HepG2 (cell line): ENCODE results near the gene GBGT1. TPM values are rescaled to one million over a fixed set of nuclear protein-coding genes. Genes with fewer than 3 reads are reported as not detected.

Experiments
- EEA1 ChIP-seq: sonication (generic); formaldehyde crosslinking; IDR thresholded peaks from 2 replicates; pipeline ENCODE4 v1.5.1; 2020; ENCODE audit warnings: mild to moderate bottlenecking, missing genetic modification reagents, borderline replicate concordance
- ELF1 ChIP-seq: sonication (generic); formaldehyde crosslinking; IDR thresholded peaks from 2 replicates; pipeline ENCODE4 v1.4.0; 2020; ENCODE audit warnings: missing genetic modification reagents
- FOXA1 ChIP-seq, 2 experiments: fragments of 450-650 bp in 1 of 2; sonication (generic) in 1 of 2; formaldehyde crosslinking in 1 of 2; IDR thresholded peaks; 2 replicates each; pipeline versions ENCODE4 v1.4.0 to v1.6.1; 2016 to 2020; ENCODE audit warnings: missing genetic modification reagents in 1 of 2
- FOXK1 ChIP-seq: sonication (generic); formaldehyde crosslinking; IDR thresholded peaks from 2 replicates; pipeline ENCODE4 v1.4.0; 2020; ENCODE audit warnings: low read depth, missing genetic modification reagents, borderline replicate concordance
- ISL2 ChIP-seq: sonication (generic); formaldehyde crosslinking; IDR thresholded peaks from 2 replicates; pipeline ENCODE4 v1.5.0; 2020; ENCODE audit warnings: missing genetic modification reagents
- JDP2 ChIP-seq: sonication (generic); formaldehyde crosslinking; IDR thresholded peaks from 2 replicates; pipeline ENCODE4 v1.8.1; 2022; ENCODE audit warnings: missing genetic modification reagents, borderline replicate concordance
- MEIS2 ChIP-seq: sonication (generic); formaldehyde crosslinking; IDR thresholded peaks from 2 replicates; pipeline ENCODE4 v1.9.0; 2021; ENCODE audit warnings: mild to moderate bottlenecking, missing genetic modification reagents
- SPEN ChIP-seq: sonication (generic); formaldehyde crosslinking; IDR thresholded peaks from 2 replicates; pipeline ENCODE4 v1.5.1; 2020; ENCODE audit warnings: low read depth, mild to moderate bottlenecking, missing genetic modification reagents
- STAG1 ChIP-seq: sonication (generic); formaldehyde crosslinking; IDR thresholded peaks from 2 replicates; pipeline ENCODE4 v1.4.0; 2020; ENCODE audit warnings: missing genetic modification reagents
- TCF12 ChIP-seq, 2 experiments: fragments of 450-650 bp in 1 of 2; sonication (generic) in 1 of 2; formaldehyde crosslinking in 1 of 2; IDR thresholded peaks; 2 replicates each; pipeline versions ENCODE4 v1.6.1 to v1.8.0; 2017 to 2022; ENCODE audit warnings: antibody characterized with exemption in 1 of 2, mild to moderate bottlenecking in 1 of 2, missing genetic modification reagents in 1 of 2, moderate library complexity in 1 of 2
- YEATS2 ChIP-seq: sonication (generic); formaldehyde crosslinking; IDR thresholded peaks from 2 replicates; pipeline ENCODE4 v1.4.0; 2020; ENCODE audit warnings: missing genetic modification reagents, borderline replicate concordance
- ZFP41 ChIP-seq: sonication (generic); formaldehyde crosslinking; IDR thresholded peaks from 2 replicates; pipeline ENCODE4 v1.4.0; 2020; ENCODE audit warnings: mild to moderate bottlenecking, missing genetic modification reagents, borderline replicate concordance
- ZFP90 ChIP-seq: sonication (generic); formaldehyde crosslinking; IDR thresholded peaks from 2 replicates; pipeline ENCODE4 v1.8.0; 2022; ENCODE audit warnings: missing genetic modification reagents, mild to moderate bottlenecking, inconsistent platforms, borderline replicate concordance
- ZNF10 ChIP-seq: sonication (generic); formaldehyde crosslinking; IDR thresholded peaks from 2 replicates; pipeline ENCODE4 v1.4.0; 2020; ENCODE audit warnings: mild to moderate bottlenecking, low read depth, missing genetic modification reagents, borderline replicate concordance
- ZNF160 ChIP-seq: sonication (generic); formaldehyde crosslinking; IDR thresholded peaks from 2 replicates; pipeline ENCODE4 v1.8.0; 2022; ENCODE audit warnings: mild to moderate bottlenecking, inconsistent platforms, missing genetic modification reagents
- ZNF780A ChIP-seq: sonication (generic); formaldehyde crosslinking; IDR thresholded peaks from 2 replicates; pipeline ENCODE4 v1.8.0; 2022; ENCODE audit warnings: mild to moderate bottlenecking, missing genetic modification reagents, moderate library complexity
- ZNF782 ChIP-seq: sonication (generic); formaldehyde crosslinking; IDR thresholded peaks from 2 replicates; pipeline ENCODE4 v1.4.0; 2020; ENCODE audit warnings: missing genetic modification reagents, mild to moderate bottlenecking, borderline replicate concordance
- polyA plus RNA-seq, 8 experiments: library from polyadenylated mRNA; depleted of rRNA in 3 of 8; stranded (reverse) in 7 of 8; unstranded in 1 of 8; fragments of >200 nt; fragmentation: Illumina TruSeq in 4 of 8; extraction: Trizol in 4 of 8; gene quantifications; 2 replicates each; pipeline versions ENCODE4 v1.2.1 to v1.2.3, GENCODE V29; 2011 to 2016; ENCODE audit warnings: low read depth in 4 of 8, missing spikeins in 1 of 8, mixed read lengths in 1 of 8; ENCODE audit not compliant: insufficient read depth in 1 of 8
- total RNA-seq, 5 experiments: library from RNA; depleted of rRNA; stranded (reverse); fragments of >200 nt; fragmentation: Illumina TruSeq; extraction: Trizol; gene quantifications; 2 replicates each; pipeline ENCODE4 v1.2.3, GENCODE V29; 2016; ENCODE audit warnings: low read depth in 1 of 5
- TF ChIP-seq, protein P1 (sequence below): sonication (generic); formaldehyde crosslinking; IDR thresholded peaks from 2 replicates; pipeline ENCODE4 v1.4.0; 2020; ENCODE audit warnings: mild to moderate bottlenecking, missing genetic modification reagents
- TF ChIP-seq, protein P2 (sequence below): sonication (generic); formaldehyde crosslinking; IDR thresholded peaks from 2 replicates; pipeline ENCODE4 v1.4.0; 2020; ENCODE audit warnings: missing genetic modification reagents

GBGT1 gene
- total and polyA plus RNA-seq, 2 of the 13 experiments (the other 11 are each of a cell fraction or from before 2014, with no cell fraction given) = not detected

DNA sequence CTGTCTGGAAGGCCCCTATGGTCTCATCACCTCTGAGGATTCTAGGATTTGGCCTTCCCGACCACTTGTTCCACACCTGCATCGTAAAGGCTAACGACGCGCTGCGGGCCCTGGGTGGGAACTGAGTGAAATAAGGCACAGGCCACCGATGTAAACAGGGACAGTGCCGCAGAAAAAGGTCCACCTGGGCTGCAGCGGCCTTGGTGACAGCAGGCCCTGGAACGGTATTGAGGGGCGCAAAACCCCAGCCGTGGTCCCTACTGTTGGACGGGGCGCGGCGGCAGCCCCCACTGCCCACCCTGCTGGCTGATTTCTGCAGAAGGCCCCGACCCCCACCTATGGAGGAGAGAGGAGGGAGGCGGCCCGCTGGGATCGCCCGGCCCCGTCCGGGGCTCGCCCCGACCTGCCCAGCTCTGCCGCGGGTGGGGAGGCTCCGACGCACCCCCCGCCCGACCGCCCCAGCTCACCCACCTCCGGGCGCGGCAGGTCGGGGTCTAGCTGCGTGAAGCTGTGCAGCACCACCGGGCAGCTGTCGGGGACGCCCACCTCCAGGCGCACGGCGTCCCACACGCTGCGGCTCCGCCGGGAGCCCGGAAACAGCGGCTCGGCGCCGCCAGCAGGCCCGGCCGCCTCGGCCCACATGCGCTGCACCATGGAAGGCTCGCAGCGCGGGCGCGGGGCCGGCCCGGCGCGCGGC is 43.1 kb downstream of the GBGT1 start (continued):
- TF ChIP-seq ISL2 (CRISPR knock-in tag) = 0 out of 2 replicates have a peak, but pooled peaks have one; percentile 29
- TF ChIP-seq ZFP90 (CRISPR knock-in tag) = no peak; the same call in 1 of the 2 replicates
- TF ChIP-seq ZNF780A (CRISPR knock-in tag) = no peak
- TF ChIP-seq MEIS2 = peak; percentile 53; the same call in 1 of the 2 replicates
- TF ChIP-seq ZNF160 (CRISPR knock-in tag) = 0 out of 2 replicates have a peak, but pooled peaks have one; percentile 26
- TF ChIP-seq ZFP41 (CRISPR knock-in tag) = no peak
- 0 out of 2 replicates have a peak, but pooled peaks have one; percentile 3 for TF ChIP-seq STAG1
- TF ChIP-seq SPEN (CRISPR knock-in tag) = peak; percentile 33; the same call in 1 of the 2 replicates
- TF ChIP-seq EEA1 (CRISPR knock-in tag) = 0 out of 2 replicates have a peak, but pooled peaks have one; percentile 22
- TF ChIP-seq ZNF10 (CRISPR knock-in tag) = no peak
- TF ChIP-seq ZNF782 (CRISPR knock-in tag) = peak; percentile 50; the same call in 1 of the 2 replicates
- TF ChIP-seq TCF12 (IDR thresholded peaks at IDR 0.05) = no peak
- 0 out of 2 replicates have a peak, but pooled peaks have one; percentile 43 for TF ChIP-seq TCF12 (CRISPR knock-in tag; IDR thresholded peaks at IDR 0.05)
- TF ChIP-seq JDP2 (CRISPR knock-in tag) = no peak
- TF ChIP-seq FOXA1 (IDR thresholded peaks at IDR 0.05) = no peak
- peak; percentile 41; the same call in 1 of the 2 replicates for TF ChIP-seq FOXA1 (CRISPR knock-in tag; IDR thresholded peaks at IDR 0.05)
- no peak for TF ChIP-seq ELF1
- no peak for TF ChIP-seq YEATS2 (CRISPR knock-in tag)
- TF ChIP-seq, protein P1, sequence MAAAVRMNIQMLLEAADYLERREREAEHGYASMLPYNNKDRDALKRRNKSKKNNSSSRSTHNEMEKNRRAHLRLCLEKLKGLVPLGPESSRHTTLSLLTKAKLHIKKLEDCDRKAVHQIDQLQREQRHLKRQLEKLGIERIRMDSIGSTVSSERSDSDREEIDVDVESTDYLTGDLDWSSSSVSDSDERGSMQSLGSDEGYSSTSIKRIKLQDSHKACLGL (CRISPR knock-in tag) = no peak; the same call in 1 of the 2 replicates
- peak; percentile 18; the same call in 1 of the 2 replicates for TF ChIP-seq FOXK1
- TF ChIP-seq, protein P2, sequence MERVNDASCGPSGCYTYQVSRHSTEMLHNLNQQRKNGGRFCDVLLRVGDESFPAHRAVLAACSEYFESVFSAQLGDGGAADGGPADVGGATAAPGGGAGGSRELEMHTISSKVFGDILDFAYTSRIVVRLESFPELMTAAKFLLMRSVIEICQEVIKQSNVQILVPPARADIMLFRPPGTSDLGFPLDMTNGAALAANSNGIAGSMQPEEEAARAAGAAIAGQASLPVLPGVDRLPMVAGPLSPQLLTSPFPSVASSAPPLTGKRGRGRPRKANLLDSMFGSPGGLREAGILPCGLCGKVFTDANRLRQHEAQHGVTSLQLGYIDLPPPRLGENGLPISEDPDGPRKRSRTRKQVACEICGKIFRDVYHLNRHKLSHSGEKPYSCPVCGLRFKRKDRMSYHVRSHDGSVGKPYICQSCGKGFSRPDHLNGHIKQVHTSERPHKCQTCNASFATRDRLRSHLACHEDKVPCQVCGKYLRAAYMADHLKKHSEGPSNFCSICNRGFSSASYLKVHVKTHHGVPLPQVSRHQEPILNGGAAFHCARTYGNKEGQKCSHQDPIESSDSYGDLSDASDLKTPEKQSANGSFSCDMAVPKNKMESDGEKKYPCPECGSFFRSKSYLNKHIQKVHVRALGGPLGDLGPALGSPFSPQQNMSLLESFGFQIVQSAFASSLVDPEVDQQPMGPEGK = peak; percentile 29
